Stomach (tissue), 4 donors: ENCODE results near the gene ALG8.

Source experiments
- EP300 ChIP-seq: sonication (generic); formaldehyde crosslinking; IDR thresholded peaks from one replicate; pipeline ENCODE4 v1.6.1; 2017; ENCODE audit warnings: antibody characterized with exemption
- POLR2A ChIP-seq, 4 donors: fragments of 450-650 bp; IDR thresholded peaks; one replicate each; pipeline ENCODE4 v1.6.1; 2016; ENCODE audit warnings: antibody characterized with exemption in 4 of 4, control low read depth in 2 of 4, mild to moderate bottlenecking in 1 of 4, moderate library complexity in 1 of 4
- POLR2AphosphoS5 ChIP-seq, 3 donors: sonication (generic); formaldehyde crosslinking; IDR thresholded peaks; one replicate each; pipeline ENCODE4 v1.6.1; 2016; ENCODE audit warnings: antibody characterized with exemption in 3 of 3
- TF ChIP-seq, protein P1 (sequence below), 7 experiments: fragments of 450-650 bp in 4 of 7; fragments of 200-600 bp in 3 of 7; sonication (generic) in 3 of 7; IDR thresholded peaks; one replicate each; pipeline ENCODE4 v1.5.1; 2016 to 2019; ENCODE audit warnings: antibody characterized with exemption in 7 of 7, control low read depth in 2 of 7, mild to moderate bottlenecking in 1 of 7

DNA sequence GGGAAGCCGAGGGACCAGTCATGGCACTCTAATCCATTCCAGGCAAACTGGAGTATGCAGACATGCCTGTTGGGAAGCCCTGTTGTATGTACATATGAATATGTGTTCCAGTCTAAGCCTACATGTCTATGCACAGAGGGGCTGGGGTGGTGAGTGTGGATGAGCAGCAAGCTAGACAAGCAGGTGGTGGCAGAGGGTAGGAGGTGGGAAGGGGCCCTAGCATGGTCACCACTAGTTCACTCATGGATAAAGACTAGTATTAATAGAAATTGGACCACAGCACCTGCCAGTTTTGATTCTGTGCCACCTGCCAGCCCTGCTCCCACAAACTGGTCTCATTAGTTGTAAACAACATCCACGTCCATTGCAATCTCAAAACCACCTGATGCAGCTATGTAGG lies 74.2 kb downstream of the ALG8 start:
- no peak for TF ChIP-seq POLR2AphosphoS5 (IDR thresholded peaks at IDR 0.05)
- TF ChIP-seq, protein P1, sequence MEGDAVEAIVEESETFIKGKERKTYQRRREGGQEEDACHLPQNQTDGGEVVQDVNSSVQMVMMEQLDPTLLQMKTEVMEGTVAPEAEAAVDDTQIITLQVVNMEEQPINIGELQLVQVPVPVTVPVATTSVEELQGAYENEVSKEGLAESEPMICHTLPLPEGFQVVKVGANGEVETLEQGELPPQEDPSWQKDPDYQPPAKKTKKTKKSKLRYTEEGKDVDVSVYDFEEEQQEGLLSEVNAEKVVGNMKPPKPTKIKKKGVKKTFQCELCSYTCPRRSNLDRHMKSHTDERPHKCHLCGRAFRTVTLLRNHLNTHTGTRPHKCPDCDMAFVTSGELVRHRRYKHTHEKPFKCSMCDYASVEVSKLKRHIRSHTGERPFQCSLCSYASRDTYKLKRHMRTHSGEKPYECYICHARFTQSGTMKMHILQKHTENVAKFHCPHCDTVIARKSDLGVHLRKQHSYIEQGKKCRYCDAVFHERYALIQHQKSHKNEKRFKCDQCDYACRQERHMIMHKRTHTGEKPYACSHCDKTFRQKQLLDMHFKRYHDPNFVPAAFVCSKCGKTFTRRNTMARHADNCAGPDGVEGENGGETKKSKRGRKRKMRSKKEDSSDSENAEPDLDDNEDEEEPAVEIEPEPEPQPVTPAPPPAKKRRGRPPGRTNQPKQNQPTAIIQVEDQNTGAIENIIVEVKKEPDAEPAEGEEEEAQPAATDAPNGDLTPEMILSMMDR (IDR thresholded peaks at IDR 0.05) = no peak
- TF ChIP-seq EP300 = no peak
- TF ChIP-seq POLR2A (IDR thresholded peaks at IDR 0.05) = no peak
